NCI-H2029 (cell line): ENCODE measurements around the gene SMAGP.
"Not testable (repeated sequence)": the region's sequence is repeated elsewhere in the genome, so short reads cannot be mapped to it uniquely, and the experiment has no call there.

Experiments used
- DNase-seq: peaks from one replicate; lab custom pipeline; 2025; lab: John Stamatoyannopoulos, UW

SMAGP gene

DNA sequence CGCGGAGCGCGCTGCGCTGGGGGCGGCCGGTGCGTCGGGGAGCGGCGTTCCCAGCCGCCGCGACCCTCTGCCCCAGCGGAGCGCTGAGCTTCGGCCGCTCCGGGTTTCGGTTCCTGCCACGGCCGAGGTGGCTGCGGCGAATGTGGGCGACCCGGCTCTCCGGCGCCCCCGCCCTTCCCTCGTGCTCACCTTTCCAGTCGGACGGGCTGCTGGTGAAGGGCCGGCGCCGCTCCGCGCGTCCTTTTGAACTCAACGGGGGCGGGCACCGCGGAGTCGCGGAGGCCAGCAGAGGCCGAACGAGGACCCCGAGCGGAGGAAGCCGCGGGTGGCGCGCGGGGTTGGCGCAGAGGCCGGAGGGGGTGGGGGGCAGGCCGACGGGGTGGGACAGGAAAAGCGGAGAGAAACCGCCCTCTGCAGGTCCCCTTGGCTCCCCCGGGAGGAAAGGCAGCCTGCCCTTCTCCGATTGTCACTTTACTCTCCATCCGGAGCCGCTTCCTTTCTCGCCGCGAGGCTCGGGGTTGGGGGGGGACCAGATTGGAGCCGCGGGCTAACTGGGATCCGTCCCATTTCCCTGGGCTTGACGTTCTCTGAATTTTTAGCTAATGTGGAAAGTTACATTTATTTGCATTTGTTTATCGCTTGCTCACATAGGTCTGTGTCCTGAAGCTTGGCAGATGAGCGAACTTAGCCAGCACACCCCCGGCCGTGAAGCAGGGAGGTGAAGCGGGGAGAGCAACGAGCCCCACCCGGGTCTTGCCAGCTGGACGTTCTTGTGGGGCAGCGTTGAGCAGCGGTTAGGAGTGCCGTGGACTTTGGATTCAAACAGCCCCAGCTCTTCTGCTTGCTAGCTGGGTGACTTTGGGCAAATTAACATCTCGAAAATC is at the start of gene SMAGP:
TSS of gene SMAGP (minus strand) at position 349 of the 884 bp plus-strand sequence. CDS start 1,137 bp downstream, outside the sequence.
- peak; percentile 62 for DNase-seq

DNA sequence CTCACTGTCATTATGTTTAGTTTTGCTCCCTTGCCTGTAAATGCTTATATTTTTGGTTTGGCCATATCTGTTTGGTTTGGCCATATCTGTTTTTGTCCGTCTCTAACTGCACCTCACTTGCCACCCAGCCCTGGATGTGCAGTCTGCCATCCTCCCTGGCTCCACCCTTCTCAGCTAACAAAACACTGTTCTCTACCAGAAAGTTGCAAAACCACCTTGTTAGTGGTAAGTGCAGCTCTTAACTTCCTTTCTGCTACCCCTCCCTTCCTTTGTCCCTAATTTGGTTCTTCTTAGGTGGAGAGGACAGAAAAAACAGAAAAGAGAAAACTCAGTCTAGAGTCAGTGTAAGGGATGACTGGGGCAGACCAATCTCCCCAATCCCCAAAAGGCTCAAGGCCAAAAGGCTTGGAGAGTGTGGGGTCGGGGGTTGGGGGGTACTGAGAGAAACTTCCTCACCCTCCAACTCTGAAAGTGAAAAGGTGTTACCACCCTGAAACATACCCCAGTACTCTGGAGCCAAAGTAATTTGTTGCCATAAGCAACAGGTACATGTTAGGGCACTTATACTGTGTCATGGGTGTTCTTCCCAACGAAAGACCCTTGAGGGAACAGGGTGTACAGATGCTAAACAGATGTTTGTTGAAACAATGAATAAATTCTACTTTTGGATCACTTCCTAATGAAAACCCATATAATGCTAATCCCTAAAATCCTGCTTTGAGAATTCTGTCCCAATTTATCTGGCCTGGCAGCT is 48.8 kb upstream of the SMAGP start:
- DNase-seq = no peak

DNA sequence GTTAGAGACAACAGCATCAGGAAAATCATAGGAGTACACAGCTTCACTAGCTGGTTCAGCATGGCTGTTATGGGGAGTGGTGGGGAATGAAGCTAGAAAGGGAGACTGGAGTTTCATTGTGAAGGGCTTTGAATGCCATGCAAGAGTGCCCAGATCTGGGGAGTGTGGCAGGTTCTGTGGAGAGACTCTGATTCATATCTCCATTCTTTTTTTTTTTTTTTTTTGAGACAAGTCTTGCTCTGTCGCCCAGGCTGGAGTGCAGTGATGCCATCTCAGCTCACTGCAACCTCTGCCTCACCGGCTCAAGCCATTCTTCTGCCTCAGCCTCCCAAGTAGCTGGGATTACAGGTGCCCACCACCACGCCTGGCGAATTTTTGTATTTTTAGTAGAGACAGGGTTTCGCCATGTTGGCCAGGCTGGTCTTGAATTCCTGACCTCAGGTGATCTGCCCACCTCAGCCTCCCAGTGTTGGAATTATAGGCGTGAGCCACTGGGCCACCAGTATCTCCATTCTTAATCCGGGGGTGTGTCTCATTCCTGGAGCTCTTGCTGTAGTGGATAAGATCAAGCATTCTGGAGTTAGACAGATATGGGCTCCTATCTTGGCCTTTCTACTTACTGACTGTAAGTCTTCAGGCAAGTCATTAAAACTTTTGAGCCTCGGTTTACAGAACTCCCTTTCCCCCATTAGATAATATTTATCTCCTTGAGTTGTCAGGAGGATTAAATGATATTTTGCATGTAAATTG is 48.0 kb upstream of the SMAGP start:
- not testable (repeated sequence) for DNase-seq

- DNase-seq = no peak
Observed at GRCh38 chr12:51311389-51311788, 41.2 kb upstream of the SMAGP start.

DNA sequence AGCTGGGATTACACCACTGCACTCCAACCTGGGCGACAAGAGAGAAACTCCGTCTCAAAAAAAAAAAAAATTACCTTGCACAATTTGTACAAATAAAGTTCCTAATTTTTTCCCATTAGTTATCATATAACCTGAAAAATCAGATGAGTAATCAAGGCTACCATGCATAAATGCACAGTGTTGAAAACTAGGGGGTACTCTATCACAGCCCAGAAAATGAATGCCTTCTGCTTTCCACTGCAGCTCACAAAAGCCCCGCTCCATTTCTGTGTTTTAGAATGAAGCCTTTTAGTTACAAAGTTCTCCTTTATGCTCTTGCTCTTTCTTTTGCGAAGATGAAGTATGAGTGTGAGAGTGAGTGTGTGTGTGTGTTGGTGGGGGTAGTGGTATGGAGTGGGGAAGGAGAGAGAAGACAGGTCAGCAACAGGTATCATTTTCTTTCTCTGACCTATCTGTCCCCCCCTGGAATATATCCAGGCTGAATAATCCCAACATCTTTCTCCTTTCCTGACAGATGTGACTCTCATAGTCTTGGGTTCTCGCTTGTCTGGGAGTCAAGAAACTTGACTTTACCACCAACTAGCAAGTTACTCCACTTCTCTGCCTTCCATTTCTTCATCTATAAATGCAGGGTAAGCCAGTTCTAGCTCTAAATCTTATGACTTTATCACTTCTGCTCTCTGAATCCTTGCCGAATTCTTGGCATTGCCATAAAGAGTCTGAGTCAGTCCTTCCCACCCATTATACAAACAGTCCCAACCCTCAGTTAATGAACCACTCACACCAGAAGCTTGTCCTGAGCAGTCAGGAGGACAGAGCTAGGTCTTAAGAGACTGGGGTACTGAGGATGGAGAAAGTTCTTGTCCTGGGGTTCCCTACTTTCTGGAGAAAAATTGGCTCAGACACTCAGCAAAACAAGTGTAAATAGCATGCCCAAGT is 37.7 kb upstream of the SMAGP start:
- DNase-seq = no peak

DNA sequence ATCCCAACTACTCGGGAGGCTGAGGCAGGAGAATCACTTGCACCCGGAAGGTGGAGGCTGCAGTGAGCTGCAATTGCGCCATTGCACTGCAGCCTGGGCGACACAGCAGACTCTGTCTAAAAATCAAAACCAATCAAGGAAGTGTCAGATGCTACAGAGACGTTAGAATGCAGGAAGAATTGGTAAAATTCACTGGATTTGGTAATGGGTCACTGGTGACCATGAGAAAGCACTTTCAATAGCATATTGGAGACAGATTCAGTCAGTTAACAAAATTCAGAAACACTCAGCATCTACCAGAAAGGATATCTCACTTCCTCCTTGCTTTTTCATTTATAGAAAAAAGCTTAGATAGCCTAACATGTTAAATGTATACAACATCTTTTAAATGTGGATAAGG is 36.3 kb upstream of the SMAGP start:
- DNase-seq = no peak

GRCh38 chr12:51300768-51301167 is 30.6 kb upstream of the SMAGP start:
- not testable (repeated sequence) for DNase-seq

GRCh38 chr12:51295651-51296050 is 25.4 kb upstream of the SMAGP start:
- no peak for DNase-seq

DNA sequence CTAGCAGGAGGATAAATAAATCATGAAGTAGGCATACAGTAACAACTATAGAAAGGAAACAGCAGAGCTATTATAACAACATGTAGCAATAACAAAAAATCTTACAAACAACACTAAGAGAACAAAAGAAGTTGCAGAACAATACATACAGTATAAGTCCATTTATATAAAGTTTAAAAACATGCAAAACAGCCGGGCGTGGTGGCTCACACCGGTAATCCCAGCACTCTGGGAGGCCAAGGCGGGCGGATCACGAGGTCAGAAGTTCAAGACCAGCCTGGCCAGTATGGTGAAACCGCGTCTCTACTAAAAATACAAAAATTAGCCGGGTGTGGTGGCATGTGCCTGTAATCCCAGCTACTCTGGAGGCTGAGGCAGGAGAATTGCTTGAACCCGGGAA is 23.9 kb upstream of the SMAGP start:
- DNase-seq = not testable (repeated sequence)

GRCh38 chr12:51293696-51294095 is 23.5 kb upstream of the SMAGP start:
- no peak for DNase-seq

DNA sequence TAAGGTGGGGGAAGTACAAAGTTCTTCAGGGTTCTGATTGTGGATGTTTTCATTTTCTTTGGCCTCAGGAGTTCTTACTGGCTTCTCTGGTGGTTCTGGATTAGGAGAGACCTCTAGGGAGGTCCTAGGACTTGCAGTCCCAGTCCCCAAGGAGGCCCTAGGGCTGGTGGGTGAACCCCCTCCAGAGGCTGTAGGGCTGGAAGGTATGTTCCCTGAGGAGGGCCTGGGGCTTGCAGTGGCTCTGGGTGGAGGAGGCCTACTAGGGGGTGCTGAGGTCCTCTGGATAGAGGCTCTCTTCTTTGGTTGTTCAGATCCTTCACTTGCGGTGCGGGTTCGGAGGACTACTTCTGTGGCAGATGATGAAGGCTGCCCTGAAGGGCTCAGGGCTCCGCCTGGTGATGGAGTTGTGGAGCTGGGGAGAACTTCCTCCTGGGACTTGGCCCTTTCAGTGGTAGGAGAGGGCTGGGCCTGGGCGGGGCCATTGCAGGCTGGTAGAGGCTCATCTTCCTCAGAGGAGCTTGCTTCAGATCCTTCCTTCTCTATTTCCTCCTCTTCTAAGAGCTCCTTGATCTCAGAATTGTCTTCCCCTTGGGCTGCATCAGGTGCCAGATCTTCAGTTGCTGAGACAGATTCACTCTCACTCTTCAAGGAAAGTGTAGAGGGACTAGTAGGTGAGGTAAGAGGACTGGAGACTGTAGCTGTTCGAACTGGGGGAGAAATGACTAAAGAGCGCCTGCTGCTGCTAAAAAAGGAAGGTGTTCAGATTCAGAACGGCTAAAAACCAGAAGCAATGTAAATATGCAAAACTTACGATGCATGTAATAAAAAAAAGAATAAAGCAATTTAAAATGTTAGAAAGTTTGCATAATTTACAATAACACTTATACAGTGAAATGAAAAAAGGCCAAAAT is 21.6 kb upstream of the SMAGP start:
- not testable (repeated sequence) for DNase-seq

GRCh38 chr12:51285843-51286242 is 15.6 kb upstream of the SMAGP start:
- no peak for DNase-seq

- no peak for DNase-seq
Observed at GRCh38 chr12:51281202-51281924, 11.1 kb upstream of the SMAGP start.

GRCh38 chr12:51275088-51275487 is 4.9 kb upstream of the SMAGP start:
- no peak for DNase-seq

DNA sequence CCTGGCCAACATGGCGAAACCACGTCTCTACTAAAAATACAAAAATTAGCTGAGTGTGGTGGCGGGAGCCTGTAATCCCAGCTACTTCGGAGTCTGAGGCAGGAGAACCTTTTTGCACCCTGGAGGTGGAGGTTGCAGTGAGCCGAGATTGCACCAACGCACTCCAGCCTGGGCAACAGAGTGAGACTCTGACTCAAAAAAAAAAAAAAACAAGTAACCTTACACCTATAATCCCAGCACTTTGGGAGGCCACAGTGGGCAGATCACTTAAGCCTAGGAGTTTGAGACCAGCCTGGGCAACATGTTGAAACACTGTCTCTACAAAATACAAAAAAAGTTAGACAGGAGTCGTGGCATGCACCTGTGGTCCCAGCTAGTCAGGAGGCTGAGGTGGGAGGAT is 2.6 kb upstream of the SMAGP start:
- not testable (repeated sequence) for DNase-seq

- no peak for DNase-seq
Observed at GRCh38 chr12:51270951-51271518, 820 bp upstream of the SMAGP start.

DNA sequence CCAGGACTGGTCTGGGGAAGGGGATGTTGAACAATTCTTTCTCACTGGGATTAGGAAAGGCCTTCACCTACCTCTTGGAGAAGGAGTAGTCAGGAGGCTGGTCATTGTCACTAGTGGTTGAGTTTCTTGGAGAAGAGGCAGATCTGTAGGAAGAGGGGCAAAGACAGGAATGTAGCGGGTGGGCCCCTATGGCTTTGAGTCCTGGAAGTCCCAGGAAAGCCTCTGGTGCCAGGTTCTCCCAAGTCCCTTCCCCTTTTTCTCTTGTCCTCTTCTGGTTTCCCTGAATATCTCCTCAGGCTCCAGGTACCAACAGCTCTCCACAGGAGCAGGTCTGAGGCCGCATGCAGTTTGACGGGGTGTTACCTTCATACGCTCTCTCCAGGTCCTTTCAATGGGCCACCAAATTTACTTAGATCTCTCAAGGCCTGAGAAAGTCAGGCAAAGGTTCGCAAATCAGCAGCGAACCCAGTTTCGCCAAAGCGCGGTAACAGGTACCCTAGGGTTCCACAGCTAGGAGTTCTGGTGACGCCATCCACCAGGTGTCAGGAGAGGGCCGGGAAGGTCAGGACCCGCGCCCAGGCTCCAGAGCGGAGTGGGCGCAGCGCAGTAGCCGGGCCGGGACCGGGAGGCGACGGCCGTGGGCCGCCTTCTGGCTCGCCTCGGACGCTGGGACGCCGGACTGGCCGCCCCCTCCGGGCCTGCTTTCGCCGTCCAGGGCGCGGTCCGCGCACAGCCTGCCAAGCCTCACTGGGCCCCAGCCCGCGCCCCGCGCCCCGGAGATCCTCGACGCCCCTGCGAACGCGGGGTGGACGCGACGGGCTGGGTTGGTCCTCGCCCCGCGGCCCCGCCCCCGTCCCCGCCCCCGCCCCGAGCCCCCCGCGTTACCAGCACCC is 795 bp downstream of the SMAGP start:
- DNase-seq = peak; percentile 30

DNA sequence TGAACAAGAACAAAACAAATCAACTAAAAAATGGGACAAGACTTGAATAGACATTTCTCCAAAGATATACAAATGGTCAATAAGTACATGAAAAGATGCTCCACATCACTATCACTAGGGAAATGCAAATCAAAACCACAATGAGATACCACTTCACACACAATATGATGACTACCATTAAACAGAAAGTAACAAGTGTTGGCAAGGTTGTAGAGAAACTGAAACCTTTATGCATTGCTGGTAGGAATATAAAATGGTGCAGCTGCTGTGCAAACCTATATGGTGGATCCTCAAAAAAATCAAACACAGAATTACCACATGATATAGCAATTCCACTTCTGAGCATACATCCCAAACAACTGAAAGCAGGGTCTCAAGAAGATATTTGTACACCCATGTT is 5.2 kb downstream of the SMAGP start:
- DNase-seq = no peak
